ENCODE results near the gene KRTAP11-1. TPM values are rescaled to one million over a fixed set of nuclear protein-coding genes. Genes with fewer than 3 reads are reported as not detected.

Gene KRTAP11-1, protein sequence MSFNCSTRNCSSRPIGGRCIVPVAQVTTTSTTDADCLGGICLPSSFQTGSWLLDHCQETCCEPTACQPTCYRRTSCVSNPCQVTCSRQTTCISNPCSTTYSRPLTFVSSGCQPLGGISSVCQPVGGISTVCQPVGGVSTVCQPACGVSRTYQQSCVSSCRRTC
- total RNA-seq (2022; extraction: Qiagen RNA extraction), result 0.09 TPM in 1 of 5 replicates, not detected in the others

DNA sequence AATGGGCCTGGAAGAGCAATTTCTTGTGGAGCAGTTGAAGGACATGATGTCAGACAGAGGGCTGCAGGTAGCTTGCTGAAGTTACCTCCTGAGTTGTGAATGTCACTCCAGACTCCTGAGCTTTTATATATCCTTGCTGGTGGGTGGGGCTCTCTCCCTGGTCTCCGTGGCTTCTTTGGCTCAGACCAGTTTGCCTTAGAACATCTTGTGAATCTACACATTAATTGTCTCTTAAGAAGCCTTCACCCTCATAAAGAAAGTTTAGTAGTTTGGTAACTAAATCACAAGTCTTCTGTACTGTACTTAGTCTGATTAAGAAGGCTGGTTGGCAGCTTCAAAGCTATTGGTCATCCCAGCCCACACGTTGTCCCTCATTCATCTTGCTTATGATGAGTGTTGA, at the start of gene KRTAP11-1:
Gene KRTAP11-1 (minus strand): TSS at position 101 of the 400 bp plus-strand sequence. CDS start 56 bp downstream, at position 45.

Other genes starting within 250 kb of the KRTAP11-1 start
- gene KRTAP20-2, start 246.4 kb downstream of the KRTAP11-1 start, total RNA-seq (2022; extraction: Qiagen RNA extraction), result not detected in 5 replicates
- not detected in 5 replicates for gene KRTAP20-3, start 238.7 kb downstream of the KRTAP11-1 start, total RNA-seq (2022; extraction: Qiagen RNA extraction)
- not detected in 5 replicates for gene KRTAP21-3, start 162.8 kb downstream of the KRTAP11-1 start, total RNA-seq (2022; extraction: Qiagen RNA extraction)
- gene KRTAP21-2, start 134.3 kb downstream of the KRTAP11-1 start, total RNA-seq (2022; extraction: Qiagen RNA extraction), result not detected in 5 replicates
- gene KRTAP21-1, start 126.2 kb downstream of the KRTAP11-1 start, total RNA-seq (2022; extraction: Qiagen RNA extraction), result not detected in 5 replicates
- not detected in 5 replicates for gene KRTAP8-1, start 68.3 kb downstream of the KRTAP11-1 start, total RNA-seq (2022; extraction: Qiagen RNA extraction)
- not detected in 5 replicates for gene KRTAP7-1, start 51.8 kb downstream of the KRTAP11-1 start, total RNA-seq (2022; extraction: Qiagen RNA extraction)
- not detected in 5 replicates for gene KRTAP19-8, start 156.9 kb upstream of the KRTAP11-1 start, total RNA-seq (2022; extraction: Qiagen RNA extraction)